ENCODE data around the gene MAP1LC3B2.

The MAP1LC3B2 gene

DNA sequence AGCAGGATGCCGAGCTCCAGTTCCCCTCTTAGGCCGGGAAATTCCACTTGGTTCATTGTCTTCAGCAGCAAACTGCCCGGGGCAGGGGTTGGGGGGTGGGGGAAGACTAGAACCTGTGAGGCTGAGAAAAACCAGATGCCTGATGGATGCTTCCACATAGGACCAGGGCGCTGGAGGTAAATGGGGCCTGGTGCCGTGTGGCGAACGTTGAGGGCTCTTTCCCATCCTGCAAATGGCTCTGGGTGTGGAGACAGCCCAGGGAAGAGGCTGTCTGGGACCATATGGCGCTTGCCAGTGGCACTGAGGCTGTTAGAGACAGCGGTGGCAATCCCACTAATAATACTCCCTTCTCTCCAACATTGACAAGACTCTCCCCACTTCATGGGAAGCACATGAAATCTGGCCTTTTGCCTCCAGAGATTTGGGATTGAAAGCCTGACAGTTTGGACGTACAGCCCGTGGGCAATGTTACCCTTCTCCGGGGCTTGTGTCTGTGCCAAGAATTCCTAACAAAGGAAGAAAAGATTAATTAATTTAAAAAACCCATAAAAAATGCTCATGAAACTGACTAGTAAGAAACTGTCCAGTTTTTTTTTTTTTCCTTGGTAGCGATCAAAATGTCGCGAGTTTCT lies 44.5 kb downstream of the MAP1LC3B2 start:
- ATAC-seq (ENCODE audit: low read depth) (no peak), DNase-seq (ENCODE audit: low spot score) (no peak)
- TF ChIP-seq, protein P1, sequence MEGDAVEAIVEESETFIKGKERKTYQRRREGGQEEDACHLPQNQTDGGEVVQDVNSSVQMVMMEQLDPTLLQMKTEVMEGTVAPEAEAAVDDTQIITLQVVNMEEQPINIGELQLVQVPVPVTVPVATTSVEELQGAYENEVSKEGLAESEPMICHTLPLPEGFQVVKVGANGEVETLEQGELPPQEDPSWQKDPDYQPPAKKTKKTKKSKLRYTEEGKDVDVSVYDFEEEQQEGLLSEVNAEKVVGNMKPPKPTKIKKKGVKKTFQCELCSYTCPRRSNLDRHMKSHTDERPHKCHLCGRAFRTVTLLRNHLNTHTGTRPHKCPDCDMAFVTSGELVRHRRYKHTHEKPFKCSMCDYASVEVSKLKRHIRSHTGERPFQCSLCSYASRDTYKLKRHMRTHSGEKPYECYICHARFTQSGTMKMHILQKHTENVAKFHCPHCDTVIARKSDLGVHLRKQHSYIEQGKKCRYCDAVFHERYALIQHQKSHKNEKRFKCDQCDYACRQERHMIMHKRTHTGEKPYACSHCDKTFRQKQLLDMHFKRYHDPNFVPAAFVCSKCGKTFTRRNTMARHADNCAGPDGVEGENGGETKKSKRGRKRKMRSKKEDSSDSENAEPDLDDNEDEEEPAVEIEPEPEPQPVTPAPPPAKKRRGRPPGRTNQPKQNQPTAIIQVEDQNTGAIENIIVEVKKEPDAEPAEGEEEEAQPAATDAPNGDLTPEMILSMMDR (IDR thresholded peaks at IDR 0.05; ENCODE audit: poor library complexity, severe bottlenecking), result no peak
- no peak overlapping the region for H3K4me3 ChIP-seq (ENCODE audit: severe bottlenecking)
- no peaks in the 10 kb centered on the region for H3K27me3 ChIP-seq (ENCODE audit: insufficient read depth, poor library complexity, severe bottlenecking)
- no peaks in the 10 kb centered on the region for H3K36me3 ChIP-seq (ENCODE audit: low read depth)
- H3K9me3 ChIP-seq (ENCODE audit: severe bottlenecking), result no peaks in the 10 kb centered on the region
- H3K4me1 ChIP-seq (ENCODE audit: insufficient read depth, poor library complexity, severe bottlenecking), result no peaks in the 10 kb centered on the region
- H3K27ac ChIP-seq (ENCODE audit: poor library complexity, severe bottlenecking), result no peak overlapping the region

DNA sequence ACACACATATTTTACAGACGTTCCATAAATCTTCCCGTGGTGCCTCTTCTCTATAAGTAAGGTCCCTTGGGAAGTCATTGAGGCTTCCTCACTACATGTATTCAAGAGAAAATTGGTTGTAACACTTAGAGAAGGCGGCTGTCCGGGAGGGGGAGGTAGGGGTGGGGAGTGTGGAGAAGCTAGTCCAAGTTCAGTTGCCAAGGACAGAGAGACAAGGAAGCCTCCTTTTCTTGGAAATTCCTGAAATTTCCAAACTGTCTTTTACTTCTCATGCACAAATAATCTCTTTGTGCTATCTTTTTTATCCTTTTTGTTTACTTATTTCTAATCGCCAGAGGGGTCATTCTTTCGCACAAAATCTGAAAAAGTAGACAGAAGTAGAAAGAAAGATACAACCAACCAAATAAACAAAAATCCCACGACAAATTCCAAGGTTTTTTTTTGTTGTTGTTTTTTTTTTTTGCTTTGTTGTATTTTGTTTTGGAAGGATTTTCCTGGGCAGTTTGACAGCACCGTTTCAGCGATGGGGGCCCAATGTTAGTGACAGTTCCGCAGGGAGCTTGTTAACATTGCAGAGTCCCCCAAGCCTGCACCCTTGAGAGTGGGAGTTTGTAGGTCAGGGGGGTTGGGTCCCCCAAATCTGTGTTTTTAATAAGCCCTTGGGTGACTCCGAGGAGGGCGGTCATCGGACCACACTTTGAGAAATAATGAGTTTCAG lies 45.2 kb downstream of the MAP1LC3B2 start:
- TF ChIP-seq, protein P1 (IDR thresholded peaks at IDR 0.05; ENCODE audit: poor library complexity, severe bottlenecking), result no peak
- Histone ChIP-seq H3K9me3 (ENCODE audit: severe bottlenecking) (no peaks in the 10 kb centered on the region), H3K27me3 (ENCODE audit: insufficient read depth, poor library complexity, severe bottlenecking) (no peaks in the 10 kb centered on the region), H3K4me3 (ENCODE audit: severe bottlenecking) (no peak overlapping the region), H3K4me1 (ENCODE audit: insufficient read depth, poor library complexity, severe bottlenecking) (no peaks in the 10 kb centered on the region), H3K27ac (ENCODE audit: poor library complexity, severe bottlenecking) (no peak overlapping the region), H3K36me3 (ENCODE audit: low read depth) (no peaks in the 10 kb centered on the region)
- no peak for DNase-seq (ENCODE audit: low spot score)
- ATAC-seq (ENCODE audit: low read depth), result no peak

DNA sequence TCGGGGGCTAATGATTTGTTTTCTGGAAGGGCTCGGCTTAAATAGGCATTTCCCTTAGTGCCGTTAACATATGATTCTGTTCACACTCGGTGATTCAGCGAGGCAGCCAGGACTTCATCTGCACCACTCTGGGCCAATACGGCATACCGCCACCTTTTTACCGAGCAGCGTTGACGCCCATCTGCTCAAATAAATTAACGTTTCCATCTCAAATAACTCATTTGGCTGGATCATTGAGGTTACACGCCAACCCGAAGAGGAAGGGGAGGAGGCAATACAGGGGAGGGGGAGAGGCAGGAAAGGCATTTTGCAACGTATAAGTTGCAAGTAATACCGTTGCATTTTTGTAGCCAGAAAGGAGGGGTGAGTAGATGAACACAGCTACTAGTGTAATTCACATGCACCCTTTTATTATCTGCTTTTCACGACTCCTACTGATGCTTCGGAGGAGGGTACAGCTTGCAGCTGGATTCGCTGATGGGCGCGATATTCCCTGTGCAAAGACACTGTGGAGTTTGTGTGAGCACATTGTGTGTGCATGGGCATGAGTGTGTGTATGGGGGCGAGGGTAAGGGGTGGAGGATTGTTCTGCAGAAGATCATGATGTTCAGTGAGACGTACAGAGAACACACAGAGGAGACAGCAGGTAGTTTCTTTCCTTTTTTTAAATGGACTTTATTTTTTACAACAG lies 45.9 kb downstream of the MAP1LC3B2 start:
- Histone ChIP-seq H3K4me3 (ENCODE audit: severe bottlenecking) (no peak overlapping the region), H3K27me3 (ENCODE audit: insufficient read depth, poor library complexity, severe bottlenecking) (no peaks in the 10 kb centered on the region), H3K36me3 (ENCODE audit: low read depth) (no peaks in the 10 kb centered on the region), H3K4me1 (ENCODE audit: insufficient read depth, poor library complexity, severe bottlenecking) (no peaks in the 10 kb centered on the region), H3K27ac (ENCODE audit: poor library complexity, severe bottlenecking) (no peak overlapping the region), H3K9me3 (ENCODE audit: severe bottlenecking) (no peaks in the 10 kb centered on the region)
- DNase-seq (ENCODE audit: low spot score) (no peak), ATAC-seq (ENCODE audit: low read depth) (no peak)
- TF ChIP-seq, protein P1 (IDR thresholded peaks at IDR 0.05; ENCODE audit: poor library complexity, severe bottlenecking), result no peak

DNA sequence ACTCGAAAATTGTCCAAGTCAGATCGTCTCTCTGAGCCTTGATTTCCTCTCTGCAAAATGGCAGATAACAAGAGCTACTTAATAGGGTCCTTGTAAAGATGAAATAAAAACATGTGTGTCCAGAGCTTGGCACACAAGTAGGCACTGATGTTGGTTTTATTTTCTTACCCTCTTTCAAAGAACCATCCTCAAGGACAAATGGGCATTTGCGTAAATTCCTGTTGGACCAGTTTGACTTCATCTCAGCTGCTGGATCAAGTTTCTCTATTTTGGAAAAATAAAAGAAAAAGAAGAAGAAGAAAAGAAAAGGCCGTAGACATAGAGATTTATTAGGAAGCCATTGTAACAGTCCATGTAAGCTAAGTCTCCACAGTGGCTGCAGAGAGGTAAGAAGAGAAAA lies 47.2 kb downstream of the MAP1LC3B2 start:
- no peaks in the 10 kb centered on the region for H3K4me1 ChIP-seq (ENCODE audit: insufficient read depth, poor library complexity, severe bottlenecking)
- no peak overlapping the region for H3K27ac ChIP-seq (ENCODE audit: poor library complexity, severe bottlenecking)
- H3K9me3 ChIP-seq (ENCODE audit: severe bottlenecking), result no peaks in the 10 kb centered on the region
- no peak overlapping the region for H3K4me3 ChIP-seq (ENCODE audit: severe bottlenecking)
- no peaks in the 10 kb centered on the region for H3K27me3 ChIP-seq (ENCODE audit: insufficient read depth, poor library complexity, severe bottlenecking)
- TF ChIP-seq, protein P1 (IDR thresholded peaks at IDR 0.05; ENCODE audit: poor library complexity, severe bottlenecking), result no peak
- H3K36me3 ChIP-seq (ENCODE audit: low read depth), result no peaks in the 10 kb centered on the region
- no peak for ATAC-seq (ENCODE audit: low read depth)
- DNase-seq (ENCODE audit: low spot score), result no peak
